C4-2B (cell line): ENCODE data around the gene AMMECR1.

ENCODE experiments used
- CTCF ChIP-seq: fragments of 450-650 bp; conservative IDR thresholded peaks from 2 replicates; pipeline ENCODE4 v1.5.1; 2017; ENCODE audit warnings: mild to moderate bottlenecking
- ZFX ChIP-seq: fragments of 450-650 bp; IDR thresholded peaks from 2 replicates; pipeline ENCODE4 v1.6.1; 2017

- no peak for TF ChIP-seq CTCF
- TF ChIP-seq ZFX: no peak
Observed at GRCh38 chrX:110257889-110258288, 60.0 kb downstream of the AMMECR1 start.
